Measurements from ENCODE around the gene TOP3A. TPM values are rescaled to one million over a fixed set of nuclear protein-coding genes. Genes with fewer than 3 reads are reported as not detected.
A peak's percentile ranks its signal among the peaks of the same experiment; 100 is the strongest.
"Not testable (repeated sequence)": the region's sequence is repeated elsewhere in the genome, so short reads cannot be mapped to it uniquely, and the experiment has no call there.

TOP3A gene
- 16.3 and 21.2 TPM in 2 replicates for total RNA-seq (2014; rRNA removed; shearing (Covaris generic); ENCODE audit: low replicate concordance)

- peaks cover 22% of the 10 kb centered on the region for H3K36me3 ChIP-seq
- DNase-seq, result peak; percentile 98
- no peaks in the 10 kb centered on the region for H3K27me3 ChIP-seq
- no peaks in the 10 kb centered on the region for H3K9me3 ChIP-seq
- peak within 1 kb of the TSS; percentile 86 for H3K4me3 ChIP-seq
Measured at GRCh38 chr17:18314731-18315561, at the start of gene TOP3A, which contains the start of gene SMCR8. TOP3A (minus strand) TSS chr17:18314994; CDS start chr17:18314778, 216 bp downstream. SMCR8 (plus strand) TSS chr17:18315293; CDS start chr17:18315790, 497 bp downstream.

GRCh38 chr17:18364166-18364565 lies 49.4 kb upstream of the TOP3A start:
- Histone ChIP-seq H3K9me3 (no peaks in the 10 kb centered on the region), H3K27me3 (no peaks in the 10 kb centered on the region), H3K4me3 (no peak overlapping the region; the same call in 1 of the 2 replicates), H3K36me3 (no peaks in the 10 kb centered on the region)
- no peak for DNase-seq

GRCh38 chr17:18363101-18364049 lies 48.6 kb upstream of the TOP3A start, which contains the start of gene SHMT1:
SHMT1 (minus strand) TSS chr17:18363550; CDS start chr17:18355981, 7,569 bp downstream.
- DNase-seq, result peak; percentile 89
- no peaks in the 10 kb centered on the region for H3K27me3 ChIP-seq
- H3K36me3 ChIP-seq, result no peaks in the 10 kb centered on the region
- peak within 1 kb of the TSS; percentile 71 for H3K4me3 ChIP-seq
- H3K9me3 ChIP-seq, result no peaks in the 10 kb centered on the region

GRCh38 chr17:18362698-18363100 lies 47.9 kb upstream of the TOP3A start:
- DNase-seq, result peak; percentile 36
- H3K36me3 ChIP-seq, result no peaks in the 10 kb centered on the region
- H3K9me3 ChIP-seq, result no peaks in the 10 kb centered on the region
- H3K27me3 ChIP-seq, result no peaks in the 10 kb centered on the region
- peak overlapping the region; percentile 71 for H3K4me3 ChIP-seq

- H3K27me3 ChIP-seq, result no peaks in the 10 kb centered on the region
- DNase-seq, result no peak
- no peaks in the 10 kb centered on the region for H3K36me3 ChIP-seq
- H3K9me3 ChIP-seq, result no peaks in the 10 kb centered on the region
- H3K4me3 ChIP-seq, result peak overlapping the region; percentile 71
Measured at GRCh38 chr17:18361837-18362697, 47.3 kb upstream of the TOP3A start.

GRCh38 chr17:18360518-18360917 lies 45.7 kb upstream of the TOP3A start:
- Histone ChIP-seq H3K27me3 (no peaks in the 10 kb centered on the region), H3K36me3 (no peaks in the 10 kb centered on the region), H3K9me3 (no peaks in the 10 kb centered on the region), H3K4me3 (no peak overlapping the region)
- no peak for DNase-seq

- H3K9me3 ChIP-seq, result no peaks in the 10 kb centered on the region
- no peaks in the 10 kb centered on the region for H3K27me3 ChIP-seq
- no peaks in the 10 kb centered on the region for H3K36me3 ChIP-seq
- DNase-seq, result no peak
- H3K4me3 ChIP-seq, result no peak overlapping the region
Measured at GRCh38 chr17:18356624-18357023, 41.8 kb upstream of the TOP3A start.

GRCh38 chr17:18353541-18353940 lies 38.7 kb upstream of the TOP3A start:
- no peak for DNase-seq
- no peak overlapping the region for H3K4me3 ChIP-seq
- no peaks in the 10 kb centered on the region for H3K9me3 ChIP-seq
- H3K36me3 ChIP-seq, result no peaks in the 10 kb centered on the region
- H3K27me3 ChIP-seq, result no peaks in the 10 kb centered on the region

- Histone ChIP-seq H3K4me3 (no peak overlapping the region), H3K9me3 (no peaks in the 10 kb centered on the region), H3K36me3 (no peaks in the 10 kb centered on the region; the same call in 1 of the 2 replicates), H3K27me3 (no peaks in the 10 kb centered on the region)
- DNase-seq, result no peak
Measured at GRCh38 chr17:18344021-18344420, 29.2 kb upstream of the TOP3A start.

GRCh38 chr17:18339933-18340332 lies 25.1 kb upstream of the TOP3A start:
- Histone ChIP-seq H3K36me3 (no peaks in the 10 kb centered on the region; the same call in 1 of the 2 replicates), H3K9me3 (no peaks in the 10 kb centered on the region), H3K27me3 (no peaks in the 10 kb centered on the region), H3K4me3 (no peak overlapping the region)
- DNase-seq, result no peak

- not testable (repeated sequence) for DNase-seq, H3K27me3 ChIP-seq, H3K9me3 ChIP-seq, H3K4me3 ChIP-seq, H3K36me3 ChIP-seq
Measured at GRCh38 chr17:18338158-18338557, 23.4 kb upstream of the TOP3A start.

- Histone ChIP-seq H3K9me3 (no peaks in the 10 kb centered on the region), H3K36me3 (no peaks in the 10 kb centered on the region), H3K27me3 (no peaks in the 10 kb centered on the region), H3K4me3 (no peak overlapping the region)
- DNase-seq, result no peak
Measured at GRCh38 chr17:18332909-18333489, 18.2 kb upstream of the TOP3A start.

GRCh38 chr17:18331879-18332278 lies 17.1 kb upstream of the TOP3A start:
- DNase-seq, result no peak
- H3K27me3 ChIP-seq, result no peaks in the 10 kb centered on the region
- H3K36me3 ChIP-seq, result no peaks in the 10 kb centered on the region
- H3K9me3 ChIP-seq, result no peaks in the 10 kb centered on the region
- H3K4me3 ChIP-seq, result no peak overlapping the region

GRCh38 chr17:18328643-18329204 lies 13.9 kb upstream of the TOP3A start:
- DNase-seq, result no peak
- no peaks in the 10 kb centered on the region for H3K27me3 ChIP-seq
- H3K9me3 ChIP-seq, result no peaks in the 10 kb centered on the region
- no peaks in the 10 kb centered on the region; the same call in 1 of the 2 replicates for H3K36me3 ChIP-seq
- no peak overlapping the region for H3K4me3 ChIP-seq

- Histone ChIP-seq H3K27me3 (no peaks in the 10 kb centered on the region), H3K36me3 (no peaks in the 10 kb centered on the region; the same call in 1 of the 2 replicates), H3K9me3 (no peaks in the 10 kb centered on the region), H3K4me3 (no peak overlapping the region)
- no peak for DNase-seq
Measured at GRCh38 chr17:18327556-18327955, 12.8 kb upstream of the TOP3A start.

Measured in MG63 (cell line).